Measurements from ENCODE around the gene CYSRT1. TPM values are rescaled to one million over a fixed set of nuclear protein-coding genes. Genes with fewer than 3 reads are reported as not detected.

The CYSRT1 gene
- total RNA-seq, 1 donor from 2014 or later: 1.3 TPM

- Histone ChIP-seq H3K79me2 (ENCODE audit: insufficient read depth, low read length) (peaks cover 70% of the 10 kb centered on the region), H4K20me1 (ENCODE audit: insufficient read depth, low read length) (peaks cover 63% of the 10 kb centered on the region), H3K9ac (ENCODE audit: low read length) (peak overlapping the region; percentile 93), H3K36me3 (ENCODE audit: insufficient read depth, low read length) (peaks cover 3% of the 10 kb centered on the region), H3K9me3 (ENCODE audit: insufficient read depth, low read depth, low read length) (no peaks in the 10 kb centered on the region), H3K4me1 (ENCODE audit: insufficient read depth, low read length) (peaks cover 19% of the 10 kb centered on the region), H3K4me2 (ENCODE audit: low read length) (peak overlapping the region; percentile 99), H3K27ac (ENCODE audit: low read depth, low read length) (peak overlapping the region; percentile 90), H3K27me3 (ENCODE audit: insufficient read depth, low read length) (no peaks in the 10 kb centered on the region), H2AFZ (ENCODE audit: low read depth, low read length) (peak overlapping the region; percentile 87), H3K4me3 (ENCODE audit: insufficient read depth, low read depth, low read length) (peak overlapping the region; percentile 94)
- no peak for DNase-seq (ENCODE audit: low read depth)
- H3K27ac Mint-ChIP-seq (ENCODE audit: unreplicated experiment): no peak overlapping the region
- H3K4me1 Mint-ChIP-seq (ENCODE audit: low read depth, unreplicated experiment): peaks cover 16% of the 10 kb centered on the region
- H3K36me3 Mint-ChIP-seq (ENCODE audit: low read depth, unreplicated experiment): peaks cover 7% of the 10 kb centered on the region
- H3K27me3 Mint-ChIP-seq (ENCODE audit: low read depth, unreplicated experiment): no peaks in the 10 kb centered on the region
- H3K9me3 Mint-ChIP-seq (ENCODE audit: unreplicated experiment): no peaks in the 10 kb centered on the region
- FAIRE-seq: no peak
- H3K4me3 Mint-ChIP-seq (ENCODE audit: unreplicated experiment): peak overlapping the region; percentile 94
- TF ChIP-seq EZH2 (IDR thresholded peaks at IDR 0.05; ENCODE audit: insufficient read depth, low read length): no peak
- TF ChIP-seq CTCF (IDR thresholded peaks at IDR 0.05; ENCODE audit: insufficient read depth, low read depth, low read length): no peak
These were observed 36.9 kb upstream of the CYSRT1 start for GRCh38 chr9:137188086-137188489.

GRCh38 chr9:137188490-137189296 lies 36.3 kb upstream of the CYSRT1 start, which contains the start of the genes ANAPC2 and SSNA1:
ANAPC2 (minus strand) TSS chr9:137188560; CDS start chr9:137188532, 28 bp downstream.
SSNA1 (plus strand) TSS chr9:137188676; CDS start chr9:137188727, 51 bp downstream.
- Mint-ChIP-seq H3K4me1 (ENCODE audit: low read depth, unreplicated experiment) (peaks cover 16% of the 10 kb centered on the region), H3K4me3 (ENCODE audit: unreplicated experiment) (peak within 1 kb of the TSS; percentile 95), H3K27ac (ENCODE audit: unreplicated experiment) (peak within 1 kb of the TSS; percentile 87), H3K27me3 (ENCODE audit: low read depth, unreplicated experiment) (no peaks in the 10 kb centered on the region), H3K9me3 (ENCODE audit: unreplicated experiment) (no peaks in the 10 kb centered on the region), H3K36me3 (ENCODE audit: low read depth, unreplicated experiment) (peaks cover 7% of the 10 kb centered on the region)
- peak within 1 kb of the TSS; percentile 94 for H3K4me3 ChIP-seq (ENCODE audit: insufficient read depth, low read depth, low read length)
- H3K4me2 ChIP-seq (ENCODE audit: low read length): peak within 1 kb of the TSS; percentile 99
- FAIRE-seq (no peak), DNase-seq (ENCODE audit: low read depth) (peak; percentile 78)
- peak within 1 kb of the TSS; percentile 87 for H2AFZ ChIP-seq (ENCODE audit: low read depth, low read length)
- H3K9ac ChIP-seq (ENCODE audit: low read length): peak within 1 kb of the TSS; percentile 93
- H3K9me3 ChIP-seq (ENCODE audit: insufficient read depth, low read depth, low read length): no peaks in the 10 kb centered on the region
- H4K20me1 ChIP-seq (ENCODE audit: insufficient read depth, low read length): peaks cover 69% of the 10 kb centered on the region
- H3K79me2 ChIP-seq (ENCODE audit: insufficient read depth, low read length): peaks cover 72% of the 10 kb centered on the region
- no peak for TF ChIP-seq EZH2 (IDR thresholded peaks at IDR 0.05; ENCODE audit: insufficient read depth, low read length)
- TF ChIP-seq CTCF (IDR thresholded peaks at IDR 0.05; ENCODE audit: insufficient read depth, low read depth, low read length): no peak
- H3K4me1 ChIP-seq (ENCODE audit: insufficient read depth, low read length): peaks cover 19% of the 10 kb centered on the region
- no peaks in the 10 kb centered on the region for H3K27me3 ChIP-seq (ENCODE audit: insufficient read depth, low read length)
- H3K36me3 ChIP-seq (ENCODE audit: insufficient read depth, low read length): no peaks in the 10 kb centered on the region
- peak within 1 kb of the TSS; percentile 90 for H3K27ac ChIP-seq (ENCODE audit: low read depth, low read length)
